Measurements from ENCODE around the gene CPPED1. TPM values are rescaled to one million over a fixed set of nuclear protein-coding genes. Genes with fewer than 3 reads are reported as not detected.

The CPPED1 gene
- total and polyA plus RNA-seq, 2 experiments from 2014 or later = 27.2 to 28.6 TPM

- no peaks in the 10 kb centered on the region for H3K4me1 ChIP-seq (ENCODE audit: insufficient read depth)
- no peaks in the 10 kb centered on the region for H3K27me3 ChIP-seq
Observed at GRCh38 chr16:12673466-12673865, 130.2 kb downstream of the CPPED1 start.

GRCh38 chr16:12672986-12673385 lies 130.7 kb downstream of the CPPED1 start:
- H3K4me3 ChIP-seq = no peak overlapping the region
- no peaks in the 10 kb centered on the region for H3K4me1 ChIP-seq (ENCODE audit: insufficient read depth)
- H3K36me3 ChIP-seq (replicated peaks; ENCODE audit: insufficient read depth, low read depth) = no peaks in the 10 kb centered on the region
- 96% methylated on average over 8 of the region's 8 CpGs for WGBS (ENCODE audit: low lambda C conversion rate, missing lambda C conversion rate)
- no peak overlapping the region for H3K4me2 ChIP-seq
- H4K20me1 ChIP-seq (ENCODE audit: insufficient read depth, poor library complexity, severe bottlenecking) = no peaks in the 10 kb centered on the region
- no peak overlapping the region for H3K27ac ChIP-seq
- no peak for DNase-seq (ENCODE audit: low spot score)
- H2AFZ ChIP-seq = no peak overlapping the region
- no peaks in the 10 kb centered on the region for H3K9me2 ChIP-seq (replicated peaks; ENCODE audit: insufficient read depth)
- H3K9me3 ChIP-seq (ENCODE audit: low read depth) = peaks cover 6% of the 10 kb centered on the region
- no peaks in the 10 kb centered on the region for H3K79me2 ChIP-seq
- no peaks in the 10 kb centered on the region for H3K27me3 ChIP-seq
- TF ChIP-seq EZH2 (IDR thresholded peaks at IDR 0.05; ENCODE audit: borderline replicate concordance) (no peak), EZH2phosphoT487 (IDR thresholded peaks at IDR 0.05; ENCODE audit: low read depth, severe bottlenecking, unreplicated experiment) (no peak), CTCF (IDR thresholded peaks at IDR 0.05; ENCODE audit: poor library complexity) (no peak)

More at GRCh38 chr16:12673466-12673865, 130.2 kb downstream of the CPPED1 start:
- Histone ChIP-seq H3K9me3 (ENCODE audit: low read depth) (peaks cover under 1% of the 10 kb centered on the region), H3K4me3 (no peak overlapping the region), H3K79me2 (no peaks in the 10 kb centered on the region), H2AFZ (no peak overlapping the region), H4K20me1 (ENCODE audit: insufficient read depth, poor library complexity, severe bottlenecking) (no peaks in the 10 kb centered on the region), H3K9me2 (replicated peaks; ENCODE audit: insufficient read depth) (no peaks in the 10 kb centered on the region), H3K27ac (no peak overlapping the region), H3K4me2 (no peak overlapping the region), H3K36me3 (replicated peaks; ENCODE audit: insufficient read depth, low read depth) (no peaks in the 10 kb centered on the region)
- TF ChIP-seq EZH2phosphoT487 (IDR thresholded peaks at IDR 0.05; ENCODE audit: low read depth, severe bottlenecking, unreplicated experiment) = no peak
- 90% methylated on average over 10 of the region's 10 CpGs for WGBS (ENCODE audit: low lambda C conversion rate, missing lambda C conversion rate)
- no peak for DNase-seq (ENCODE audit: low spot score)

GRCh38 chr16:12669908-12670307 lies 133.8 kb downstream of the CPPED1 start:
- Histone ChIP-seq H3K9me2 (replicated peaks; ENCODE audit: insufficient read depth) (no peaks in the 10 kb centered on the region), H3K4me2 (no peak overlapping the region), H3K36me3 (replicated peaks; ENCODE audit: insufficient read depth, low read depth) (no peaks in the 10 kb centered on the region), H3K4me3 (no peak overlapping the region), H3K79me2 (no peaks in the 10 kb centered on the region), H3K9me3 (ENCODE audit: low read depth) (peaks cover 8% of the 10 kb centered on the region), H3K27ac (no peak overlapping the region), H3K4me1 (ENCODE audit: insufficient read depth) (no peaks in the 10 kb centered on the region), H2AFZ (no peak overlapping the region), H4K20me1 (ENCODE audit: insufficient read depth, poor library complexity, severe bottlenecking) (no peaks in the 10 kb centered on the region), H3K27me3 (no peaks in the 10 kb centered on the region)
- DNase-seq (ENCODE audit: low spot score) = no peak
- WGBS (ENCODE audit: low lambda C conversion rate, missing lambda C conversion rate) = 95% methylated on average over 6 of the region's 6 CpGs
- TF ChIP-seq EZH2phosphoT487 (IDR thresholded peaks at IDR 0.05; ENCODE audit: low read depth, severe bottlenecking, unreplicated experiment) (no peak), CTCF (IDR thresholded peaks at IDR 0.05; ENCODE audit: poor library complexity) (no peak), EZH2 (IDR thresholded peaks at IDR 0.05; ENCODE audit: borderline replicate concordance) (no peak)

GRCh38 chr16:12667909-12668308 lies 135.8 kb downstream of the CPPED1 start:
- Histone ChIP-seq H3K4me1 (ENCODE audit: insufficient read depth) (no peaks in the 10 kb centered on the region), H3K4me3 (no peak overlapping the region), H3K4me2 (no peak overlapping the region), H3K9me2 (replicated peaks; ENCODE audit: insufficient read depth) (no peaks in the 10 kb centered on the region), H3K9me3 (ENCODE audit: low read depth) (peaks cover 8% of the 10 kb centered on the region), H3K36me3 (replicated peaks; ENCODE audit: insufficient read depth, low read depth) (no peaks in the 10 kb centered on the region), H3K27ac (no peak overlapping the region), H2AFZ (no peak overlapping the region), H3K27me3 (no peaks in the 10 kb centered on the region), H4K20me1 (ENCODE audit: insufficient read depth, poor library complexity, severe bottlenecking) (no peaks in the 10 kb centered on the region), H3K79me2 (no peaks in the 10 kb centered on the region)
- TF ChIP-seq EZH2 (IDR thresholded peaks at IDR 0.05; ENCODE audit: borderline replicate concordance) (no peak), CTCF (IDR thresholded peaks at IDR 0.05; ENCODE audit: poor library complexity) (no peak), EZH2phosphoT487 (IDR thresholded peaks at IDR 0.05; ENCODE audit: low read depth, severe bottlenecking, unreplicated experiment) (no peak)
- DNase-seq (ENCODE audit: low spot score) = no peak
- WGBS (ENCODE audit: low lambda C conversion rate, missing lambda C conversion rate) = 71% methylated on average over 3 of the region's 3 CpGs

Measured in hepatocyte (in vitro differentiated cells).